ENCODE data around the gene DNAJC3. TPM values are rescaled to one million over a fixed set of nuclear protein-coding genes. Genes with fewer than 3 reads are reported as not detected.

The DNAJC3 gene
- total RNA-seq, 1 experiment from 2014 or later, result 21.2 TPM

- DNase-seq, result no peak
- H3K36me3 Mint-ChIP-seq (ENCODE audit: insufficient read depth in 1 of 3, low read depth in 3 of 3), result peaks cover 19 to 42% (median 31%) of the 10 kb centered on the region in 3 experiments
- Histone ChIP-seq H4K91ac (ENCODE audit: insufficient read length, low read depth, low read length) (no peak overlapping the region), H3K14ac (ENCODE audit: insufficient read depth, low read length) (no peak overlapping the region), H4K8ac (replicated peaks; ENCODE audit: insufficient read length, low read depth, low read length) (no peak overlapping the region), H3K27ac (ENCODE audit: insufficient read length, low read depth, low read length) (no peak overlapping the region), H3K23ac (ENCODE audit: insufficient read length, low read depth, low read length) (no peak overlapping the region), H2BK15ac (ENCODE audit: low read depth, low read length) (no peak overlapping the region), H4K5ac (ENCODE audit: insufficient read length, low read depth, low read length) (no peak overlapping the region), H2AK5ac (ENCODE audit: insufficient read length, low read length) (no peak overlapping the region), H3K18ac (ENCODE audit: insufficient read length, low read depth, low read length) (no peak overlapping the region), H3K56ac (ENCODE audit: insufficient read length, low read depth, low read length) (no peak overlapping the region), H3T11ph (ENCODE audit: low read length) (no peak overlapping the region), H2BK5ac (ENCODE audit: insufficient read length, low read length) (no peak overlapping the region), H3K4me2 (ENCODE audit: insufficient read depth, insufficient read length, low read length) (no peak overlapping the region), H2BK12ac (ENCODE audit: insufficient read length, low read depth, low read length) (no peak overlapping the region), H3K23me2 (ENCODE audit: insufficient read length, low read depth, low read length, poor library complexity, severe bottlenecking) (no peaks in the 10 kb centered on the region), H3K27me3 (ENCODE audit: insufficient read depth, low read length) (no peaks in the 10 kb centered on the region), H2BK20ac (ENCODE audit: low read depth, low read length, poor library complexity, severe bottlenecking) (no peak overlapping the region), H3K79me2 (ENCODE audit: insufficient read depth, low read length) (no peaks in the 10 kb centered on the region), H3K4ac (ENCODE audit: low read depth, low read length) (no peak overlapping the region), H4K20me1 (ENCODE audit: control insufficient read depth, insufficient read depth, insufficient read length) (no peaks in the 10 kb centered on the region), H3K79me1 (ENCODE audit: insufficient read depth, low read depth, low read length, poor library complexity, severe bottlenecking) (no peaks in the 10 kb centered on the region), H2BK120ac (ENCODE audit: low read depth, low read length, poor library complexity, severe bottlenecking) (no peak overlapping the region), H3K9me3 (ENCODE audit: control insufficient read depth, low read depth, low read length) (no peaks in the 10 kb centered on the region), H2AFZ (ENCODE audit: low read length) (no peak overlapping the region), H3K4me1 (ENCODE audit: insufficient read depth, low read length) (no peaks in the 10 kb centered on the region), H3K9ac (ENCODE audit: extremely low read depth, insufficient read length, low read length) (no peak overlapping the region)
- WGBS (ENCODE audit: extremely low coverage, insufficient read length, low lambda C conversion rate), result no CpG with 5 or more reads among the region's 3 CpGs
- no peaks in the 10 kb centered on the region; a peak in 1 of 4 replicates for H3K4me1 Mint-ChIP-seq
- no peaks in the 10 kb centered on the region for H3K27me3 Mint-ChIP-seq (ENCODE audit: low read depth)
- H3K27ac Mint-ChIP-seq, result peak overlapping the region in 1 of 3 experiments; percentile 39; a peak in 1 of 7 replicates
- H3K9me3 Mint-ChIP-seq, result peaks cover 7 to 11% of the 10 kb centered on the region in 2 experiments; a peak in 4 of 5 replicates
- H3K4me3 Mint-ChIP-seq, result no peak overlapping the region
- TF ChIP-seq CTCF (conservative IDR thresholded peaks at IDR 0.05), result no peak
These were observed 116.1 kb downstream of the DNAJC3 start for GRCh38 chr13:95793018-95793555.

Data from H9 (cell line).